ENCODE measurements around the gene FERMT1. TPM values are rescaled to one million over a fixed set of nuclear protein-coding genes. Genes with fewer than 3 reads are reported as not detected.

FERMT1 gene
- total RNA-seq, 1 donor from 2014 or later, result 1.4 TPM

DNA sequence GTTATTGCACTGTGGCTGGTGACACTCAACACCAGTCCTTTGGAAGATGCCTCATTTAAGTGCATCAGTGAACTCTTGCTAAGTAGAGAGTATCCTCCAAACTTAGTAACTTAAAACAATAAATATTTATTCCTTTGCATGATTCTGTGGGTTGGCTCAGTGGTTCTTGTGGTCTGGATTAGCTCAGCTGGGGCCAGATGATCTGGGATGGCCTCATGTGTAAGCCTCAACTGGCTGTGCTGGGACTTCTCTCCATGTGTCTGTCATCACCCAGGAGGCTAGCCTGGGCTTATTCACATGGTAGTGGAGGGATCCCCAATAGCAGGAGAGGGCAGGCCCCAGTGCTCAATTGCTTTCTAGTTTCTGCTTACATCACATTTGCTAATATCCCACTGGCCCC is 77.3 kb downstream of the FERMT1 start:
- no peaks in the 10 kb centered on the region for H3K9me3 ChIP-seq
- no peaks in the 10 kb centered on the region for H3K4me1 ChIP-seq
- H3K27ac ChIP-seq, result no peak overlapping the region
- H3K4me3 ChIP-seq, result no peak overlapping the region
- no peak for ATAC-seq
- DNase-seq, result no peak
- H3K27me3 ChIP-seq (ENCODE audit: low read depth), result no peaks in the 10 kb centered on the region
- intact Hi-C loops (cut with DNase I), result no loop called here
- H3K36me3 ChIP-seq, result peaks cover 24% of the 10 kb centered on the region
- TF ChIP-seq, protein P1, sequence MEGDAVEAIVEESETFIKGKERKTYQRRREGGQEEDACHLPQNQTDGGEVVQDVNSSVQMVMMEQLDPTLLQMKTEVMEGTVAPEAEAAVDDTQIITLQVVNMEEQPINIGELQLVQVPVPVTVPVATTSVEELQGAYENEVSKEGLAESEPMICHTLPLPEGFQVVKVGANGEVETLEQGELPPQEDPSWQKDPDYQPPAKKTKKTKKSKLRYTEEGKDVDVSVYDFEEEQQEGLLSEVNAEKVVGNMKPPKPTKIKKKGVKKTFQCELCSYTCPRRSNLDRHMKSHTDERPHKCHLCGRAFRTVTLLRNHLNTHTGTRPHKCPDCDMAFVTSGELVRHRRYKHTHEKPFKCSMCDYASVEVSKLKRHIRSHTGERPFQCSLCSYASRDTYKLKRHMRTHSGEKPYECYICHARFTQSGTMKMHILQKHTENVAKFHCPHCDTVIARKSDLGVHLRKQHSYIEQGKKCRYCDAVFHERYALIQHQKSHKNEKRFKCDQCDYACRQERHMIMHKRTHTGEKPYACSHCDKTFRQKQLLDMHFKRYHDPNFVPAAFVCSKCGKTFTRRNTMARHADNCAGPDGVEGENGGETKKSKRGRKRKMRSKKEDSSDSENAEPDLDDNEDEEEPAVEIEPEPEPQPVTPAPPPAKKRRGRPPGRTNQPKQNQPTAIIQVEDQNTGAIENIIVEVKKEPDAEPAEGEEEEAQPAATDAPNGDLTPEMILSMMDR (IDR thresholded peaks at IDR 0.05), result no peak

DNA sequence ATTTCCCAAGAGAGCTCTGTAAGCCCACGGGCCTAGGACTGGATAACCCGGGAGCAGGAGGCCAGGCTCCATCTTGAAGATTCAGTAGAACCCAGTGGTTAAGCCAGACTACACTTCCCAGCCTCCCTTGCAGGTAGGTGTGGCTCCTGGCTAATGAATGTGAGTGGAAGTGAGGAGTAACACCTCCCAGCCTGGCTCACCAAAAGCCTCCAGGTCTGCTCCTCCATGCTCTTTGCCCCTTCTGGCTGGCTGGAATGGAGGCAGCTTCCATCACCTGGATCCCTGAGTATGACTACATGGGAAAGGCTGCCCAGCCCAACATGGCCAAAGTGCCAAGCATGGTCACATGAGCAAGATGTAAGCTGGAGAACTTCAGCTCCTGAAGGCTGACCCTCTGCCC is 78.7 kb downstream of the FERMT1 start:
- DNase-seq, result no peak
- intact Hi-C loops (cut with DNase I), result no loop called here
- no peaks in the 10 kb centered on the region for H3K27me3 ChIP-seq (ENCODE audit: low read depth)
- H3K27ac ChIP-seq, result no peak overlapping the region
- no peak overlapping the region for H3K4me3 ChIP-seq
- no peaks in the 10 kb centered on the region for H3K4me1 ChIP-seq
- no peaks in the 10 kb centered on the region for H3K9me3 ChIP-seq
- ATAC-seq, result no peak
- TF ChIP-seq, protein P1 (IDR thresholded peaks at IDR 0.05), result no peak
- peaks cover 39% of the 10 kb centered on the region for H3K36me3 ChIP-seq

DNA sequence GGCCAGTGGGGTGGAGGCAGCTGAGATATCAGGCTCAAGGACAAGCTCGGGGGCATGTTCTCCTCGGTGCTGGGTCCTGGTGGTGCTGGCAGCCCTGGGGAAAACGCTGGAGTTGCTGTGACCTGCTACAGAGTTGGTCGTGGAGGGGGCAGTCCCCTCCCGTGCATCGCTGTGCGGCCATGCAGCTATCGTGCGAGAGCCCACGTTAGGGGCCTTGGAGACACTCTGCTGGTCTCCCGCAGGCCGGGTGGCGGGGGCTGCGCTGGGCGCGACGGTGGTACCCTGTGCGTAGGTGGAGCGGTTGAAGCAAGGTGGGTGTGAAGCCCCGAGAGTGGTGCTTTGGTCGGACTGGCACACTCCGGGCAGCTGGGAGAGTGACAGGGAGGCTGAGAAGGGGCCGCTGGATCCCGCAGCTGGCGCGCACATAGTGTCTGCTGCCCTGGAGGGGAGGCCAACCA is 81.0 kb downstream of the FERMT1 start:
- Histone ChIP-seq H3K36me3 (peaks cover 62% of the 10 kb centered on the region), H3K27me3 (ENCODE audit: low read depth) (no peaks in the 10 kb centered on the region), H3K4me1 (no peaks in the 10 kb centered on the region), H3K27ac (no peak overlapping the region), H3K4me3 (no peak overlapping the region), H3K9me3 (no peaks in the 10 kb centered on the region)
- ATAC-seq (peak; percentile 32 to 39), DNase-seq (no peak)
- intact Hi-C loops (cut with DNase I), result no loop called here
- TF ChIP-seq, protein P1 (IDR thresholded peaks at IDR 0.05), result no peak

DNA sequence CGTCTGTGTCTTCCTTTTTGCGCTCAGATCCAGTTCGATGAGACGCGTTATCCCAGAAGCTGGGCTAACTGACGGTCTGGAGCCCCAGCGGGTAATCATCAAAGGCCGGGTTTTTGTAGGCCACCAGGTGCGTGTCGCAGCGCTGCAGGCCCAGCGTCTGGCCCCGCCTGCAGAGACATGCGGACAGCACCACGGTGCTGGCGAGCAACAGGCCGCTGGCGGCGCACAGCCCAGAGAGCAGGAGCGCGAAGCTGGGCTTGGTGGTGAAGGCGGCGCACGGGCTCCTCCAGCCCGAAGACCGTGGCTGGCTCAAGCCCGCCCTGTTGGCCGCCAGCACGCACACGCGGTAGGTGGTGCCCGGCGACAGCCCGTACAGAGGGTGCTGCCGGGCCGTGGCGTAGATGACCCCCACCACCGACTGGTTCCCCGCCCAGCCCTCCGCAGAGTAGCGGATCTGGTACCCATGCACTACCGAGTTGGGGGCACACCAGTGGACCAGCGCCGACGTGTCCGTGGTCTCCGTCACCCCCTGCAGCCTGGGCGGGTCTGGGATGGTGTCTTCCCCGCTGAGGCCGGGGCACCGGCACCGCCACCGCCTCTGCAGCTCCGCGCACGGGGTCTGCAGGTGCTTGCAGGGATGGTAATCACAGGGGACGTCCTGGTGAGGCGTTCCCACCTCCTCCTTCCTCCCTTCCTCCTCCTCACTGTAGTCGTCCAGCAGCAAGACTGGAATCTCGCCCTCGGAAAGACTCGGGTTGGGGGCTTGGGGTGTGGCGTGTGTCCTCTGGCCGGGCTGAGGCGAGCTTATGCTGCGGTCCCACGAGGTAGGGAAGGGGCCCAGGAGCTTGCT is 81.6 kb downstream of the FERMT1 start:
- Histone ChIP-seq H3K4me3 (no peak overlapping the region), H3K27ac (no peak overlapping the region), H3K36me3 (peaks cover 68% of the 10 kb centered on the region), H3K4me1 (no peaks in the 10 kb centered on the region), H3K9me3 (no peaks in the 10 kb centered on the region), H3K27me3 (ENCODE audit: low read depth) (no peaks in the 10 kb centered on the region)
- DNase-seq, result no peak
- ATAC-seq, result peak; percentile 20 to 34
- TF ChIP-seq, protein P1 (IDR thresholded peaks at IDR 0.05), result no peak
- intact Hi-C loops (cut with DNase I), result no loop called here

DNA sequence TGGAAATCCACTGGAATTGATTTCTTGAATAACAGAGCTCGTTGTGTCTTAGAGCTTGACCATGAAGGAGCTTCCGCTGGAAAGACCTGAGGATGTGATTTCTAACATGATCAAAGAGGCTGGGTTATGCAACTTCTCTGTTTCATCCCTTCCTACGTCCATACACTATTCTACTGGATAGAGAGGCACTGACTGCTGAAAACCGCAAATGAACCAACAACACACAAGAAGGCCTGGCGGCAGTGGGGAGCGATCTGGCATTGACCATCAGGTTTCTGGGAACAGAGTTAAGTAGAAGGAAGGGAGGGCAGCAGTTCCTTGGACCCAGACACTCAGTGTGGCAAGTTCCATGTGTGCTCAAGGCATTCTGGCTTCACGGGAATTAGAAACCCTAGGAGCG is 82.3 kb downstream of the FERMT1 start:
- H3K4me1 ChIP-seq, result no peaks in the 10 kb centered on the region
- no peak for DNase-seq
- peaks cover 75% of the 10 kb centered on the region for H3K36me3 ChIP-seq
- H3K27me3 ChIP-seq (ENCODE audit: low read depth), result no peaks in the 10 kb centered on the region
- intact Hi-C loops (cut with DNase I), result no loop called here
- no peak for ATAC-seq
- no peak overlapping the region for H3K4me3 ChIP-seq
- TF ChIP-seq, protein P1 (IDR thresholded peaks at IDR 0.05), result no peak
- no peaks in the 10 kb centered on the region for H3K9me3 ChIP-seq
- no peak overlapping the region for H3K27ac ChIP-seq

Data from lower lobe of right lung (tissue), 2 donors.